Measurements from ENCODE around the gene SVOP. TPM values are rescaled to one million over a fixed set of nuclear protein-coding genes. Genes with fewer than 3 reads are reported as not detected.

The SVOP gene
- total and polyA plus RNA-seq, 2 donors (not counting 1 experiment from before 2014, with no cell fraction given): not detected

GRCh38 chr12:108947097-108947496, 73.8 kb downstream of the SVOP start:
- no peak overlapping the region for H3K27ac ChIP-seq (ENCODE audit: insufficient read depth, low read length)
- H2AFZ ChIP-seq (ENCODE audit: low read length): no peak overlapping the region
- H3K4me3 ChIP-seq (replicated peaks in 1 of 4; ENCODE audit: control extremely low read depth in 1 of 4, insufficient read depth in 1 of 4, low read depth in 3 of 4, low read length in 4 of 4): no peak overlapping the region
- H3K4me2 ChIP-seq (ENCODE audit: extremely low read depth, insufficient read depth, low read length): no peak overlapping the region
- H3K9ac ChIP-seq (ENCODE audit: insufficient read depth, low read length): no peak overlapping the region
- no peaks in the 10 kb centered on the region for H3K36me3 ChIP-seq (ENCODE audit: control insufficient read depth, insufficient read depth, low read length)
- H3K27me3 ChIP-seq (ENCODE audit: control insufficient read depth, insufficient read depth, low read length): no peaks in the 10 kb centered on the region
- TF ChIP-seq EZH2 (IDR thresholded peaks at IDR 0.05; ENCODE audit: low read length, missing control alignments) (no peak), CTCF (conservative IDR thresholded peaks at IDR 0.05 in 1 of 2, IDR thresholded peaks at IDR 0.05 in 1 of 2; ENCODE audit: low read depth in 1 of 2, low read length in 2 of 2) (no peak)
- H3K4me1 ChIP-seq (ENCODE audit: control insufficient read depth, extremely low read depth, insufficient read depth, low read length): no peaks in the 10 kb centered on the region
- no peaks in the 10 kb centered on the region for H4K20me1 ChIP-seq (ENCODE audit: control insufficient read depth, extremely low read depth, insufficient read depth, low read length)
- DNase-seq (ENCODE audit: low read depth in 2 of 2): no peak
- H3K9me3 ChIP-seq (ENCODE audit: control insufficient read depth, insufficient read depth, low read depth, low read length): no peaks in the 10 kb centered on the region
- H3K79me2 ChIP-seq (ENCODE audit: control insufficient read depth, insufficient read depth, low read length): no peaks in the 10 kb centered on the region

- Histone ChIP-seq H3K4me1 (ENCODE audit: control insufficient read depth, extremely low read depth, insufficient read depth, low read length) (no peaks in the 10 kb centered on the region), H3K27me3 (ENCODE audit: control insufficient read depth, insufficient read depth, low read length) (peaks cover 10% of the 10 kb centered on the region), H3K9ac (ENCODE audit: insufficient read depth, low read length) (no peak overlapping the region), H3K79me2 (ENCODE audit: control insufficient read depth, insufficient read depth, low read length) (no peaks in the 10 kb centered on the region), H4K20me1 (ENCODE audit: control insufficient read depth, extremely low read depth, insufficient read depth, low read length) (no peaks in the 10 kb centered on the region), H3K4me3 (replicated peaks in 1 of 4; ENCODE audit: control extremely low read depth in 1 of 4, insufficient read depth in 1 of 4, low read depth in 3 of 4, low read length in 4 of 4) (no peak overlapping the region), H3K9me3 (ENCODE audit: control insufficient read depth, insufficient read depth, low read depth, low read length) (no peaks in the 10 kb centered on the region), H2AFZ (ENCODE audit: low read length) (no peak overlapping the region), H3K27ac (ENCODE audit: insufficient read depth, low read length) (no peak overlapping the region), H3K4me2 (ENCODE audit: extremely low read depth, insufficient read depth, low read length) (no peak overlapping the region), H3K36me3 (ENCODE audit: control insufficient read depth, insufficient read depth, low read length) (no peaks in the 10 kb centered on the region)
- DNase-seq (ENCODE audit: low read depth in 2 of 2): no peak
- TF ChIP-seq CTCF (conservative IDR thresholded peaks at IDR 0.05 in 1 of 2, IDR thresholded peaks at IDR 0.05 in 1 of 2; ENCODE audit: low read depth in 1 of 2, low read length in 2 of 2) (no peak), EZH2 (IDR thresholded peaks at IDR 0.05; ENCODE audit: low read length, missing control alignments) (no peak)
Measured at GRCh38 chr12:108940138-108940537, 80.7 kb downstream of the SVOP start.

DNA sequence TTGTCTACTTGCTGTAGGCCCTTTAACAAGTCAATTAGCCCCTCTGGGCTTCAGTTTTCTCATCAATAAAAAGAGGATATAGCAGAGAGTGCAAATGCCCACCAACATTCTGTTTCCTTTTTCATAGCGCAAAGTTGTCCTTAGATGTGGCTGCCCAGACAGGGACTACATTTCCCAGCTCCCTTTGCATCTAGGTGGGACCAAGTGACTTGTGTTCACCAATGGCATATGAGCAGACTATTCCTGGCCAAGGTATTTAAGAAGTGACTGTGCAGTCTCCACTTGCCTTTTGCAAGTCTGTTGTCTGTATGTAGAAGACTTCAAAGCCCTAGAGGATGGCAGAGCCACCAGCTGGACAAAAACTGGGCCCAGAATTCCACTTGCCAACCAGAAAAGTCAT, 81.3 kb downstream of the SVOP start:
- Histone ChIP-seq H3K9me3 (ENCODE audit: control insufficient read depth, insufficient read depth, low read depth, low read length) (no peaks in the 10 kb centered on the region), H3K4me3 (replicated peaks in 1 of 4; ENCODE audit: control extremely low read depth in 1 of 4, insufficient read depth in 1 of 4, low read depth in 3 of 4, low read length in 4 of 4) (no peak overlapping the region), H3K36me3 (ENCODE audit: control insufficient read depth, insufficient read depth, low read length) (no peaks in the 10 kb centered on the region), H3K27me3 (ENCODE audit: control insufficient read depth, insufficient read depth, low read length) (peaks cover 10% of the 10 kb centered on the region), H4K20me1 (ENCODE audit: control insufficient read depth, extremely low read depth, insufficient read depth, low read length) (no peaks in the 10 kb centered on the region), H3K9ac (ENCODE audit: insufficient read depth, low read length) (no peak overlapping the region), H3K79me2 (ENCODE audit: control insufficient read depth, insufficient read depth, low read length) (no peaks in the 10 kb centered on the region), H3K27ac (ENCODE audit: insufficient read depth, low read length) (no peak overlapping the region), H2AFZ (ENCODE audit: low read length) (no peak overlapping the region), H3K4me2 (ENCODE audit: extremely low read depth, insufficient read depth, low read length) (no peak overlapping the region), H3K4me1 (ENCODE audit: control insufficient read depth, extremely low read depth, insufficient read depth, low read length) (no peaks in the 10 kb centered on the region)
- TF ChIP-seq EZH2 (IDR thresholded peaks at IDR 0.05; ENCODE audit: low read length, missing control alignments): no peak
- DNase-seq (ENCODE audit: low read depth in 2 of 2): peak; percentile 6 to 23
